Hepatocyte (in vitro differentiated cells): ENCODE data around the gene LIMK2.

Experiments
- CTCF ChIP-seq: fragments of 200-600 bp; sonication (generic); IDR thresholded peaks from 2 replicates; pipeline ENCODE4 v1.5.1; 2016; ENCODE audit warnings: antibody characterized with exemption, mild to moderate bottlenecking; ENCODE audit not compliant: poor library complexity
- EZH2 ChIP-seq: fragments of 200-600 bp; sonication (generic); IDR thresholded peaks from 2 replicates; pipeline ENCODE4 v1.6.1; 2016; ENCODE audit warnings: antibody characterized with exemption, mild to moderate bottlenecking, borderline replicate concordance
- EZH2phosphoT487 ChIP-seq: fragments of 200-600 bp; sonication (generic); IDR thresholded peaks from one replicate; pipeline ENCODE4 v1.6.1; 2018; ENCODE audit warnings: antibody characterized with exemption, mild to moderate bottlenecking, low read depth, moderate library complexity; ENCODE audit not compliant: unreplicated experiment, severe bottlenecking

- no peak for TF ChIP-seq CTCF
- TF ChIP-seq EZH2: no peak
- TF ChIP-seq EZH2phosphoT487: no peak
These were observed 29.1 kb downstream of the LIMK2 start for GRCh38 chr22:31241200-31241599.
